Endothelial cell of umbilical vein (primary cell): ENCODE measurements around the gene RBMS1. TPM values are rescaled to one million over a fixed set of nuclear protein-coding genes. Genes with fewer than 3 reads are reported as not detected.

Experiments
- BruUV-seq: library from RNA; stranded (reverse); fragments of 400-500 nt; replicated peaks from 2 replicates; lab custom pipeline; 2021; lab: Mats Ljungman, UMichigan
- CTCF ChIA-PET: fragments of 300-600, 350-600 bp; sonication (Branson Sonifier 250); formaldehyde crosslinking; loops from one replicate; lab custom pipeline; 2021; ENCODE audit warnings: antibody characterized with exemption, inconsistent platforms; lab: Charles Lee
- POLR2A ChIA-PET: fragments of 300-600, 350-600 bp; sonication (Branson Sonifier 250); formaldehyde crosslinking; loops from one replicate; lab custom pipeline; 2021; ENCODE audit warnings: antibody characterized with exemption, inconsistent platforms; lab: Charles Lee
- DNase-seq: peaks from one replicate; pipeline ENCODE4 v3.0.0-alpha.2; 2011; ENCODE audit warnings: low read depth, low spot score
- FAIRE-seq: peaks from 2 replicates; lab custom pipeline; 2011; peaks lifted over from hg19 to GRCh38; lab: Jason Lieb, UNC
- H2AFZ ChIP-seq: 2 replicates; pipeline ENCODE4 v1.6.0; 2012; ENCODE audit warnings: low read depth, low read length, control low read depth, inconsistent platforms
- H3K27ac ChIP-seq: 2 replicates; pipeline ENCODE4 v1.5.1; 2011; ENCODE audit warnings: low read depth, mild to moderate bottlenecking, control low read depth, low read length, moderate library complexity; ENCODE audit not compliant: insufficient read depth
- H3K27me3 ChIP-seq, 2 experiments: 2 replicates each; pipeline versions ENCODE4 v1.6.0 to v1.6.1; 2011; ENCODE audit warnings: low read length in 2 of 2, mixed read lengths in 1 of 2; ENCODE audit not compliant: control insufficient read depth in 2 of 2, insufficient read depth in 2 of 2
- H3K36me3 ChIP-seq, 2 experiments: 2 replicates in 1 of 2; 3 replicates in 1 of 2; pipeline ENCODE4 v1.5.1; 2011; ENCODE audit warnings: low read length in 2 of 2, mild to moderate bottlenecking in 1 of 2, moderate library complexity in 1 of 2; ENCODE audit not compliant: control insufficient read depth in 2 of 2, insufficient read depth in 2 of 2; ENCODE audit errors: extremely low read depth in 1 of 2
- H3K4me1 ChIP-seq: 3 replicates; pipeline ENCODE4 v1.5.1; 2011; ENCODE audit warnings: mild to moderate bottlenecking, low read length; ENCODE audit not compliant: control insufficient read depth, insufficient read depth; ENCODE audit errors: extremely low read depth
- H3K4me2 ChIP-seq: 2 replicates; pipeline ENCODE4 v1.6.1; 2011; ENCODE audit warnings: low read length, control low read depth, mixed read lengths; ENCODE audit not compliant: insufficient read depth
- H3K4me3 ChIP-seq, 3 experiments: fragments of 200-600 bp in 1 of 3; sonication (generic), shearing (Covaris generic) in 1 of 3; replicated peaks in 1 of 3; 2 replicates each; pipeline ENCODE4 v1.5.1; 2011 to 2016; ENCODE audit warnings: control low read depth in 3 of 3, low read length in 3 of 3, mild to moderate bottlenecking in 2 of 3, inconsistent platforms in 1 of 3, low read depth in 1 of 3, moderate library complexity in 1 of 3; ENCODE audit not compliant: insufficient read depth in 1 of 3
- H3K79me2 ChIP-seq: 2 replicates; pipeline ENCODE4 v1.6.0; 2012; ENCODE audit warnings: low read length, inconsistent platforms; ENCODE audit not compliant: control insufficient read depth, insufficient read depth
- H3K9ac ChIP-seq: replicated peaks from 2 replicates; pipeline ENCODE3; 2011; ENCODE audit warnings: low read length, control low read depth; ENCODE audit not compliant: insufficient read depth; ENCODE audit errors: extremely low read depth
- H3K9me1 ChIP-seq: replicated peaks from 3 replicates; pipeline ENCODE4 v1.6.0; 2011; ENCODE audit warnings: mild to moderate bottlenecking, low read length; ENCODE audit not compliant: control insufficient read depth, insufficient read depth; ENCODE audit errors: extremely low read depth
- H3K9me3 ChIP-seq: replicated peaks from 2 replicates; pipeline ENCODE4 v1.5.1; 2012; ENCODE audit warnings: low read length, inconsistent platforms; ENCODE audit not compliant: control insufficient read depth, insufficient read depth
- H4K20me1 ChIP-seq: replicated peaks from 2 replicates; pipeline ENCODE3; 2011; ENCODE audit warnings: mild to moderate bottlenecking, low read length; ENCODE audit not compliant: control insufficient read depth, insufficient read depth; ENCODE audit errors: extremely low read depth
- EZH2 ChIP-seq: IDR thresholded peaks from 2 replicates; pipeline ENCODE4 v1.6.1; 2012; ENCODE audit warnings: borderline replicate concordance, low read depth, mild to moderate bottlenecking, moderate library complexity, low read length, inconsistent platforms; ENCODE audit not compliant: severe bottlenecking
- FOS ChIP-seq: IDR thresholded peaks from 2 replicates; pipeline ENCODE4 v1.6.1; 2011; ENCODE audit warnings: mild to moderate bottlenecking, low read length, moderate library complexity, borderline replicate concordance; ENCODE audit not compliant: insufficient read depth
- GATA2 ChIP-seq: IDR thresholded peaks from 2 replicates; pipeline ENCODE4 v1.7.0; 2011; ENCODE audit warnings: low read depth, mild to moderate bottlenecking, moderate library complexity, mixed read lengths, low read length; ENCODE audit not compliant: insufficient read length, insufficient read depth
- JUN ChIP-seq: IDR thresholded peaks from 2 replicates; pipeline ENCODE4 v1.6.1; 2011; ENCODE audit warnings: borderline replicate concordance, low read depth; ENCODE audit not compliant: insufficient read length, insufficient read depth
- MAX ChIP-seq: IDR thresholded peaks from 2 replicates; pipeline ENCODE4 v1.6.1; 2011; ENCODE audit not compliant: insufficient read depth, insufficient read length
- MYC ChIP-seq: IDR thresholded peaks from one replicate; pipeline ENCODE4 v1.6.1; 2011; ENCODE audit warnings: mild to moderate bottlenecking, low read depth, low read length
- POLR2A ChIP-seq: IDR thresholded peaks from 2 replicates; pipeline ENCODE4 v1.6.1; 2012; ENCODE audit warnings: low read depth, mild to moderate bottlenecking, control low read depth, low read length
- POLR2AphosphoS5 ChIP-seq: IDR thresholded peaks from 2 replicates; pipeline ENCODE4 v1.6.1; 2012; ENCODE audit warnings: low read depth, mild to moderate bottlenecking, control low read depth, low read length, moderate library complexity; ENCODE audit not compliant: insufficient read depth
- dilution Hi-C: fragments of 300-500 bp; cut with MboI; formaldehyde crosslinking; loops from one replicate; pipeline ENCODE4 v1.15.0; 2019; ENCODE audit warnings: low sequenced_read_pairs; ENCODE audit not compliant: extremely low pct_ligation_motif_present
- intact Hi-C: fragments of 100-400 bp; cut with micrococcal nuclease; formaldehyde crosslinking; loops from one replicate; pipeline ENCODE4 v1.10.0; 2022
- polyA plus RNA-seq, 4 experiments: library from polyadenylated mRNA; depleted of rRNA in 3 of 4; stranded (reverse) in 3 of 4; unstranded in 1 of 4; fragments of >200 nt; gene quantifications; 2 replicates each; pipeline versions ENCODE4 v1.2.1 to v1.2.3, GENCODE V29; 2011 to 2012; ENCODE audit warnings: missing spikeins in 1 of 4
- total RNA-seq: library from RNA; stranded (reverse); gene quantifications from 2 replicates; pipeline ENCODE4 v1.2.3, GENCODE V29; 2021
- TF ChIP-seq, protein P1 (sequence below), 2 donors: IDR thresholded peaks; 1 replicate in 1 of 2; 2 replicates in 1 of 2; pipeline ENCODE4 v1.5.1; 2011; ENCODE audit warnings: low read length in 2 of 2, mild to moderate bottlenecking in 2 of 2, moderate library complexity in 2 of 2, control low read depth in 1 of 2, inconsistent platforms in 1 of 2, low read depth in 1 of 2; ENCODE audit not compliant: insufficient read depth in 1 of 2; ENCODE audit errors: extremely low read depth in 1 of 2

RBMS1 gene
- total and polyA plus RNA-seq, 2 donors (not counting 3 experiments of a cell fraction or from before 2014, with no cell fraction given), result 60.0 to 93.3 TPM

DNA sequence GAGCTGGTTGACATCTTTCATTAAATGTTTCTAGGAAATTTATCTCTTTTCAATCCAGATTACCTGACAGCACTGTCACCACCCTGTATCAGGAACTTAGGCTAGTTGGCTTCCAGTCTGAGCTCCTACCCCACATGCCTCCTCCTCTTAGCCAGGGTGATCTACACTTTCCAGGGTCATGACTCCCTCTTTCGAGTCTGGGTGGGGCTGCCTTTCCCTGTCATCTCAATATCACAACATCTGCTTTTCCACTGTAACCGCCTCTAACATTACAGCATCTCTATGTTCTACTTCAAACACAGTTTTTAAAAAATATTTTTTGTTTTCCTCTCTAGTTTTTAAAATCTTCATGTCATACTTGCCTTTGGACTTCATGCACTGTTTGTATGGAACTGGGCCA, 129.2 kb downstream of the RBMS1 start:
- Histone ChIP-seq H3K4me1 (peaks cover 11% of the 10 kb centered on the region), H3K79me2 (peaks cover 97% of the 10 kb centered on the region), H3K9me1 (no peaks in the 10 kb centered on the region), H4K20me1 (peaks cover 2% of the 10 kb centered on the region), H3K36me3 (peaks cover 4 to 13% of the 10 kb centered on the region in 2 experiments), H3K4me3 (no peak overlapping the region), H3K9ac (no peak overlapping the region), H3K27ac (no peak overlapping the region), H3K9me3 (no peaks in the 10 kb centered on the region), H3K27me3 (no peaks in the 10 kb centered on the region), H3K4me2 (no peak overlapping the region), H2AFZ (no peak overlapping the region)
- intact Hi-C loops, result no loop called here
- no peak for TF ChIP-seq POLR2AphosphoS5
- ChIA-PET POLR2A (no interaction called here), CTCF (interaction anchor here (1.1 to 1.3 kb wide), 2 partner anchors 11 to 30 kb away, joined by 3 read pairs; no protein-coding TSS in a partner anchor)
- dilution Hi-C loops, result no loop called here
- no TSS peak for BruUV-seq
- DNase-seq, result no peak
- FAIRE-seq, result no peak

DNA sequence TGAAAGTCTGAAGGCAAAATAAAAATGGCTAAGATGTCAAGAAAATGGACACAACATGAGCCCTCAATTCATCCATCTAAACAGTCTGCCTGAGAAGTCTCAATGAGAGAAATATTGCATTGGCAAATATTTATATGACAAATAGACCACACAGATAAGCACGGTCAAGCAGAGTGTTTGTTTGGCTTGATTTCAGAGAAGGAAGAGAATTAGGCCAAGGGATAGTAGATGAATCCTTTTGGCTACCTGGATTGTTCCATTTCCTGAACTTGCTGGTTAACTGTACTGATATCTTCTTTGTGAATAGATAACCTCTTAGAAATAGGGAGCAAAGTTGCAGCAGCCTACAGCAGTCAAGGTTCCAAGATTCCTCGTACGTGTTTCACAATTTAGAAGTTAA, 129.6 kb downstream of the RBMS1 start:
- H3K4me3 ChIP-seq, result no peak overlapping the region
- H3K79me2 ChIP-seq, result peaks cover 97% of the 10 kb centered on the region
- H3K9me3 ChIP-seq, result no peaks in the 10 kb centered on the region
- CTCF ChIA-PET, result interaction anchor here (1.1 to 1.3 kb wide), 2 partner anchors 11 to 29 kb away, joined by 3 read pairs; no protein-coding TSS in a partner anchor
- intact Hi-C loops, result no loop called here
- TF ChIP-seq, protein P1, sequence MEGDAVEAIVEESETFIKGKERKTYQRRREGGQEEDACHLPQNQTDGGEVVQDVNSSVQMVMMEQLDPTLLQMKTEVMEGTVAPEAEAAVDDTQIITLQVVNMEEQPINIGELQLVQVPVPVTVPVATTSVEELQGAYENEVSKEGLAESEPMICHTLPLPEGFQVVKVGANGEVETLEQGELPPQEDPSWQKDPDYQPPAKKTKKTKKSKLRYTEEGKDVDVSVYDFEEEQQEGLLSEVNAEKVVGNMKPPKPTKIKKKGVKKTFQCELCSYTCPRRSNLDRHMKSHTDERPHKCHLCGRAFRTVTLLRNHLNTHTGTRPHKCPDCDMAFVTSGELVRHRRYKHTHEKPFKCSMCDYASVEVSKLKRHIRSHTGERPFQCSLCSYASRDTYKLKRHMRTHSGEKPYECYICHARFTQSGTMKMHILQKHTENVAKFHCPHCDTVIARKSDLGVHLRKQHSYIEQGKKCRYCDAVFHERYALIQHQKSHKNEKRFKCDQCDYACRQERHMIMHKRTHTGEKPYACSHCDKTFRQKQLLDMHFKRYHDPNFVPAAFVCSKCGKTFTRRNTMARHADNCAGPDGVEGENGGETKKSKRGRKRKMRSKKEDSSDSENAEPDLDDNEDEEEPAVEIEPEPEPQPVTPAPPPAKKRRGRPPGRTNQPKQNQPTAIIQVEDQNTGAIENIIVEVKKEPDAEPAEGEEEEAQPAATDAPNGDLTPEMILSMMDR (IDR thresholded peaks at IDR 0.05; ENCODE audit: extremely low read depth in 1 of 2, insufficient read depth in 1 of 2, low read depth in 1 of 2, low read length in 2 of 2), result no peak
- no peak for TF ChIP-seq POLR2A
- no peak for TF ChIP-seq EZH2
- no peak for TF ChIP-seq GATA2
- no peak for TF ChIP-seq JUN
- TF ChIP-seq MYC, result no peak
- TF ChIP-seq MAX, result no peak
- no peak for TF ChIP-seq FOS
- TF ChIP-seq POLR2AphosphoS5, result no peak
- FAIRE-seq (no peak), DNase-seq (no peak)
- H3K9me1 ChIP-seq, result no peaks in the 10 kb centered on the region
- H3K36me3 ChIP-seq, result peaks cover 4 to 13% of the 10 kb centered on the region in 2 experiments
- H2AFZ ChIP-seq, result no peak overlapping the region
- no TSS peak for BruUV-seq
- POLR2A ChIA-PET, result no interaction called here
- peaks cover 7% of the 10 kb centered on the region for H3K4me1 ChIP-seq
- no peak overlapping the region for H3K9ac ChIP-seq
- no peaks in the 10 kb centered on the region for H3K27me3 ChIP-seq
- no peak overlapping the region for H3K4me2 ChIP-seq
- H4K20me1 ChIP-seq, result peaks cover 2% of the 10 kb centered on the region
- no peak overlapping the region for H3K27ac ChIP-seq
- dilution Hi-C loops, result no loop called here
